Stimulated activated naive B cell treated with anti-CD40 and anti-IgM and Interleukin-4, amounts not matched to agents 10 μg/mL and 1 μg/mL and 100 μg/mL, for 72 hours (primary cell): ENCODE measurements around the gene FNDC5.
A peak's percentile ranks its signal among the peaks of the same experiment; 100 is the strongest.

Source experiments
- ATAC-seq, 2 donors: fragments of 150-1000 bp; cut with Tn5 transposase; replicated peaks; 2 replicates each; pipeline ENCODE4 v1.10.0; 2021; ENCODE audit warnings: moderate library complexity in 1 of 2
- DNase-seq: peaks from one replicate; pipeline ENCODE4 v3.0.0; 2021
- H3K27ac Mint-ChIP-seq: one replicate; pipeline ENCODE4 v1.8.0; 2022; ENCODE audit warnings: mild to moderate bottlenecking, mixed read lengths
- H3K27me3 Mint-ChIP-seq, 2 donors: one replicate each; pipeline ENCODE4 v1.8.0; 2022; ENCODE audit warnings: mixed read lengths in 2 of 2
- H3K36me3 Mint-ChIP-seq, 2 donors: one replicate each; pipeline ENCODE4 v1.8.0; 2022; ENCODE audit warnings: mixed read lengths in 2 of 2, mild to moderate bottlenecking in 1 of 2
- H3K4me1 Mint-ChIP-seq, 2 donors: one replicate each; pipeline ENCODE4 v1.8.0; 2022; ENCODE audit warnings: mixed read lengths in 2 of 2, mild to moderate bottlenecking in 1 of 2
- H3K4me3 Mint-ChIP-seq, 2 donors: one replicate each; pipeline ENCODE4 v1.8.0; 2022; ENCODE audit warnings: mild to moderate bottlenecking in 2 of 2, mixed read lengths in 2 of 2, moderate library complexity in 1 of 2
- H3K9me3 Mint-ChIP-seq, 2 donors: one replicate each; pipeline ENCODE4 v1.8.0; 2022; ENCODE audit warnings: mixed read lengths in 2 of 2, mild to moderate bottlenecking in 1 of 2

Gene FNDC5

GRCh38 chr1:32859915-32860314, 10.8 kb downstream of the FNDC5 start:
- peaks cover 28 to 51% of the 10 kb centered on the region in 2 donors for H3K36me3 Mint-ChIP-seq
- no peak overlapping the region for H3K27ac Mint-ChIP-seq

GRCh38 chr1:32858791-32859190, 11.9 kb downstream of the FNDC5 start:
- Mint-ChIP-seq H3K27ac (no peak overlapping the region), H3K9me3 (no peaks in the 10 kb centered on the region), H3K36me3 (peaks cover 33 to 52% of the 10 kb centered on the region in 2 donors), H3K4me1 (no peaks in the 10 kb centered on the region), H3K4me3 (no peak overlapping the region), H3K27me3 (no peaks in the 10 kb centered on the region)
- no peak for ATAC-seq
- DNase-seq, result no peak

More at GRCh38 chr1:32859915-32860314, 10.8 kb downstream of the FNDC5 start:
- DNase-seq, result no peak
- Mint-ChIP-seq H3K9me3 (no peaks in the 10 kb centered on the region), H3K4me3 (no peak overlapping the region), H3K27me3 (no peaks in the 10 kb centered on the region), H3K4me1 (no peaks in the 10 kb centered on the region)
- ATAC-seq, result no peak

- Mint-ChIP-seq H3K4me3 (no peak overlapping the region), H3K27ac (no peak overlapping the region), H3K36me3 (peaks cover 38 to 54% of the 10 kb centered on the region in 2 donors), H3K9me3 (no peaks in the 10 kb centered on the region), H3K27me3 (no peaks in the 10 kb centered on the region), H3K4me1 (no peaks in the 10 kb centered on the region)
- ATAC-seq (no peak), DNase-seq (no peak)
Measured at GRCh38 chr1:32858136-32858535, 12.6 kb downstream of the FNDC5 start.

GRCh38 chr1:32855861-32856617, 14.7 kb downstream of the FNDC5 start:
- no peak overlapping the region for H3K4me3 Mint-ChIP-seq
- H3K27ac Mint-ChIP-seq, result no peak overlapping the region
- no peaks in the 10 kb centered on the region for H3K27me3 Mint-ChIP-seq
- ATAC-seq (no peak), DNase-seq (no peak)
- no peaks in the 10 kb centered on the region for H3K9me3 Mint-ChIP-seq
- H3K36me3 Mint-ChIP-seq, result peaks cover 34 to 46% of the 10 kb centered on the region in 2 donors
- H3K4me1 Mint-ChIP-seq, result no peaks in the 10 kb centered on the region

- no peak for DNase-seq
- no peak overlapping the region for H3K27ac Mint-ChIP-seq
- H3K4me3 Mint-ChIP-seq, result no peak overlapping the region
- no peaks in the 10 kb centered on the region for H3K27me3 Mint-ChIP-seq
- peak; percentile 50 to 66 for ATAC-seq
- no peaks in the 10 kb centered on the region for H3K9me3 Mint-ChIP-seq
- peaks cover 22 to 29% of the 10 kb centered on the region in 2 donors for H3K36me3 Mint-ChIP-seq
- peaks cover 0 to 3% of the 10 kb centered on the region in 2 donors for H3K4me1 Mint-ChIP-seq
Measured at GRCh38 chr1:32848354-32849063, 22.2 kb downstream of the FNDC5 start.

- no peak for DNase-seq
- no peaks in the 10 kb centered on the region for H3K27me3 Mint-ChIP-seq
- H3K4me3 Mint-ChIP-seq, result no peak overlapping the region
- no peaks in the 10 kb centered on the region for H3K4me1 Mint-ChIP-seq
- H3K9me3 Mint-ChIP-seq, result no peaks in the 10 kb centered on the region
- ATAC-seq, result no peak
- no peak overlapping the region for H3K27ac Mint-ChIP-seq
- H3K36me3 Mint-ChIP-seq, result peaks cover 29 to 44% of the 10 kb centered on the region in 2 donors
Measured at GRCh38 chr1:32831878-32832277, 38.8 kb downstream of the FNDC5 start.

- H3K36me3 Mint-ChIP-seq, result peaks cover 30 to 41% of the 10 kb centered on the region in 2 donors
- ATAC-seq, result no peak
- H3K4me3 Mint-ChIP-seq, result no peak overlapping the region
- no peak for DNase-seq
- no peaks in the 10 kb centered on the region for H3K27me3 Mint-ChIP-seq
- H3K27ac Mint-ChIP-seq, result no peak overlapping the region
- no peaks in the 10 kb centered on the region for H3K9me3 Mint-ChIP-seq
- no peaks in the 10 kb centered on the region for H3K4me1 Mint-ChIP-seq
Measured at GRCh38 chr1:32830092-32830852, 40.4 kb downstream of the FNDC5 start.

GRCh38 chr1:32828341-32828740, 42.4 kb downstream of the FNDC5 start:
- no peak for DNase-seq
- Mint-ChIP-seq H3K9me3 (no peaks in the 10 kb centered on the region), H3K36me3 (peaks cover 31 to 33% of the 10 kb centered on the region in 2 donors), H3K27ac (no peak overlapping the region), H3K4me1 (peaks cover 2 to 10% of the 10 kb centered on the region in 2 donors), H3K4me3 (no peak overlapping the region), H3K27me3 (no peaks in the 10 kb centered on the region)
- ATAC-seq, result no peak

- peaks cover 4 to 23% of the 10 kb centered on the region in 2 donors for H3K4me1 Mint-ChIP-seq
- no peak for DNase-seq
- no peak overlapping the region for H3K4me3 Mint-ChIP-seq
- H3K27me3 Mint-ChIP-seq, result no peaks in the 10 kb centered on the region
- no peak for ATAC-seq
- no peaks in the 10 kb centered on the region for H3K9me3 Mint-ChIP-seq
- H3K36me3 Mint-ChIP-seq, result peaks cover 19 to 25% of the 10 kb centered on the region in 2 donors
- no peak overlapping the region for H3K27ac Mint-ChIP-seq
Measured at GRCh38 chr1:32825181-32825580, 45.5 kb downstream of the FNDC5 start.

GRCh38 chr1:32818804-32819541, 51.7 kb downstream of the FNDC5 start:
- ATAC-seq (peak; percentile 42 to 45), DNase-seq (peak; percentile 39)
- Mint-ChIP-seq H3K27me3 (no peaks in the 10 kb centered on the region), H3K4me3 (peak overlapping the region; percentile 99), H3K27ac (peak overlapping the region; percentile 99), H3K4me1 (peaks cover 19 to 49% of the 10 kb centered on the region in 2 donors), H3K36me3 (peaks cover 8 to 21% of the 10 kb centered on the region in 2 donors), H3K9me3 (peaks cover 1 to 4% of the 10 kb centered on the region in 2 donors)

- Mint-ChIP-seq H3K4me1 (peaks cover 25 to 52% of the 10 kb centered on the region in 2 donors), H3K36me3 (peaks cover 14 to 30% of the 10 kb centered on the region in 2 donors), H3K27me3 (no peaks in the 10 kb centered on the region), H3K9me3 (peaks cover 1 to 4% of the 10 kb centered on the region in 2 donors), H3K27ac (peak overlapping the region; percentile 99), H3K4me3 (peak overlapping the region; percentile 99)
- ATAC-seq (peak; percentile 14 to 19), DNase-seq (peak; percentile 48)
Measured at GRCh38 chr1:32817815-32818786, 52.6 kb downstream of the FNDC5 start.

- ATAC-seq, result peak; percentile 92
- Mint-ChIP-seq H3K27ac (peak within 1 kb of the TSS; percentile 99), H3K36me3 (peaks cover 16 to 33% of the 10 kb centered on the region in 2 donors), H3K4me1 (peaks cover 27 to 54% of the 10 kb centered on the region in 2 donors), H3K9me3 (peaks cover 1 to 4% of the 10 kb centered on the region in 2 donors), H3K4me3 (peak within 1 kb of the TSS; percentile 99), H3K27me3 (no peaks in the 10 kb centered on the region)
- DNase-seq, result peak; percentile 99
Measured at GRCh38 chr1:32817159-32817814, 53.4 kb downstream of the FNDC5 start, which contains the start of the genes S100PBP and YARS1. Gene S100PBP (plus strand): TSS chr1:32817653. CDS start chr1:32826100, 8,447 bp downstream. Gene YARS1 (minus strand): TSS chr1:32817358. CDS start chr1:32817244, 114 bp downstream.
